Measurements from ENCODE around the gene ILK.

ILK gene

DNA sequence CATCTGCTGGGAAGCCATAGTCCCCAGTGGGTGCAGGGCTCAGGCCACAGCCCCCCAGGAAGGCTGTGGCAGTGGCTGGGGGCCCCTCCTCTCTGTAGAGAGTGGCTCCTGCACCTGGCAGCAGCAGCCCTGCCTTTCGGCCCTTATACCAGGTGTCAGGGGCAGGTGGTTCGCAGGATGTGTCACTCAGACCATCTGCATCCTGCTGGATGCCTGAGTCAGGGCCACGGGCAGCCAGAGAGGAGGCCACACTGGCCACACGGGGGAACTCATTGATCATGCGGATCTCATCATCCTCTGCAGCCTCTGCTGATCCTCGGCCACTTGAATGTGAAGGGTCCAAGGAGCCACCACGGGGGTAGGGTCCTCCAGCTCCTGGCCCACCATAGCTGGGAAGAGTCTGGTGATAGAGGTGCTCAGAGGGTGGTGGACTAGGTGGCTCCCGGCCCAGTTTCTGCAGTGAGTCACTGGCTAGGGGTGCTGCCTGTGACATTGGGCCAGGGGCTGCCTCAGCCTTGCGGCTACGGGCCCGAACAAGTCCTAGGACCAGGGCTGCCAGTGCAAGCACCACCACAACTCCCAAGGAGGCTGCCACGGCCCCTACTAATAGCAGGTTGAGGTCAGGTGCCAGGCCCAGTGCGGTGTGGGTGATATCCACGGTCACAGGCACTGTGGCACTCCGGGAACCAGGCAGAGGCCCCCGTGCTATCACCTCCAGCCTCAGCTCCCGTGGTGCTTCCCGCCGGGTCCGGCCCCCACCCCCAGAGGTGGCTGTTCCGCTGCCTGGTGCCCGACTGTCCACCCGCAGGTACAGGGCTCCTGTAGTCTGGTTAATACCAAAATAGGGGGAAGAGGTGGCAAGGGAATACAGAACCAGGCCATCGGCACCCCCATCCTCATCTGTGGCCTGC is 18.9 kb downstream of the ILK start:
- no peak for FAIRE-seq

DNA sequence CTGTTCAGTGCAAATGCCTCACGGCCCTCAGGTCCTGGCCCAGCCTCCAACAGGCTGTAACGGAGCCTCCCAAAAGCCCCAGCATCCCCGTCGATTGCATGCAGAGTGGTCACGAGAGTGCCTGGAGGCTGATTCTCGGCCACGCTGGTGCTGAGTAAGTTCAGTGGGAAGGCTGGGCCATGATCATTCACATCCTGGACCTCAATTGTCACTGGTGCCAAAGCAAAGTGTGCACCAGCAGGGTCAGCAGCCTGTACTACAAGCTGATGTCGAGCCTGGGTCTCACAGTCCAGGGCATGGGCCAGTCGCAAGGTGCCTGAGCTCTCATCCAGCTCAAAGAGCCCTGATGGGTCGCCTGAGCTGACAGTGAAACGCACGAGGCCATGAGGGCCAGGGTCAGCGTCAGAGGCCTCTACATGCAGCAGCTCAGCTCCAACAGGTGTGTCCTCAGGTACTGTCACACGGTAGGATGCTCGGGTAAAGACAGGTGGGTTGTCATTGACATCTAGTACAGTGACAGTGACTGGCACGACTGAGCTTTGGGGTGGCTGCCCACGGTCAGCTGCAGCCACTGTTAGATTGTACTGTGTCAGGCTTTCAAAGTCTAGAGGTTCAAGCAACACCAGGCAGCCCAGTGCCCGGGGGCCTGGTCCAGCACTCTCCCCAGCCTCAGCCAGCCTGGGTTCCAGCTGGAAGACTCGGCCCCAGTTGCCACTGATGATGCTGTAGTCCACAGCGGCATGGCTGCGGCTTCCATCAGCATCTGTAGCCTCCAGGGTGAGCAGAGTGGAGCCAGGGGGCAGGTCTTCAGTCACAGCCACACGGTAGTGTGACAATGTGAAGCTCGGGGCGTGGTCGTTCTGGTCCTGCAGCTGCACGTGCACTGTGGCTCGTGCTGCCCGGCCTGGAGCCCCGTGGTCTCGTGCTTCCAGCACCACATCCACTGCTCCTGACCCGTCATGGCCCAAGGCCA is 20.1 kb downstream of the ILK start:
- FAIRE-seq: no peak

DNA sequence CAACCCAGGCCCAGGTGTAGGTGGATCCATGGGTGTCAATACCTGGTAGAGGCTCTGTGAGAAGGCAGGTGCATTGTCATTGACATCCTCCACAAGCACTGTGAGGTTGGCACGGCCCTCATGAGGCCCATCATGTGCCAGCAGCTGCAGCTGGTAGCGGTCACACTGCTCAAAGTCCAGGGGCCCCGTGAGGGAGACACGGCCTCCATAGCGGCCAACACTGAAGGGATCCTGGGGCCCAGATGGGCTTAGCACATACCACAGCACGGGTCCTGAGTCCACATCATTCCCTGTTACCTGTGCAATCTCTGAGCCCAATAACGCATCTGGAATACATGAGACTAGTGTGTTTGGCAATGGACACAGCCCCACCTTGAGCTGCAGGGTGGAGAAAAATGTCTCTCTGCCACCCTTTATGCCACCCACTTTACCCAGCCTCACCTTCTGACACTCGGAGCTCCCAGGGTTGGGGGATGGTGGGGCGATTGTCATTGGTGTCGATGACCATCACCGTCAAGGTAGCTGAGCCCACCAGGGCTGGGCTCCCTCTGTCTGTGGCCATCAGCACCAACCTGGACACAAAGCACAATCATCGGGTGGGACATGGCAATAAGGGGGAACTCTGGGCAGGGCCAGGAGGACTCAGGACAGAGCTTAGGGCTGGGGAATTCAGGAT is 21.7 kb downstream of the ILK start:
- FAIRE-seq: no peak

DNA sequence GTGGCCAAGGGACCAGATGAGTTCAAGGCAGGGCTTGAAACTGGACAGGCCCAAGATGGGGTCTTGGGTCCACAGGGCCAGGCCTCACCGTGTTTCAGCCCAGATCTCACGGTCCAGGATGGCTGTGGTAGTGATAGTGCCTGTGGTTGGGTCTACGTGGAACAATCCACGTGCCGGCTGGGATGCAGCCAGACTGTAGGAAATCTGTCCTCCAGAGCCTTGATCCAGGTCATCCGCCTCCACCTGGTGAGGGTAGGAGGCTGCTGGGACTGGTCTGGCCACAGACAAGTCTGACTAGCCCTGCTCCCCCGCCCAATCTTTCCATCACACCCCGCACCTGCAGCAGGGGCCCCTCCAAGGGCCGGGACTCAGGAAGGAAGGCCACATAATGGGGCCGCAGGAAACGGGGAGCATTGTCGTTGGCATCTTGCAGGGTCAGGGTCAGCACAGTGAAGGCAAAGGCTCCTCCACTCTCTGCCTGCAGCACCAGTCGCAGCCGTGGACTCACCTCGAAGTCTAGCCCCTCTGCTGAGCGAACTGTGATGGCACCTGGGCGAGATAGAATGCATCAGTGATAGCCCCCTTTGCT is 22.4 kb downstream of the ILK start:
- no peak for FAIRE-seq

DNA sequence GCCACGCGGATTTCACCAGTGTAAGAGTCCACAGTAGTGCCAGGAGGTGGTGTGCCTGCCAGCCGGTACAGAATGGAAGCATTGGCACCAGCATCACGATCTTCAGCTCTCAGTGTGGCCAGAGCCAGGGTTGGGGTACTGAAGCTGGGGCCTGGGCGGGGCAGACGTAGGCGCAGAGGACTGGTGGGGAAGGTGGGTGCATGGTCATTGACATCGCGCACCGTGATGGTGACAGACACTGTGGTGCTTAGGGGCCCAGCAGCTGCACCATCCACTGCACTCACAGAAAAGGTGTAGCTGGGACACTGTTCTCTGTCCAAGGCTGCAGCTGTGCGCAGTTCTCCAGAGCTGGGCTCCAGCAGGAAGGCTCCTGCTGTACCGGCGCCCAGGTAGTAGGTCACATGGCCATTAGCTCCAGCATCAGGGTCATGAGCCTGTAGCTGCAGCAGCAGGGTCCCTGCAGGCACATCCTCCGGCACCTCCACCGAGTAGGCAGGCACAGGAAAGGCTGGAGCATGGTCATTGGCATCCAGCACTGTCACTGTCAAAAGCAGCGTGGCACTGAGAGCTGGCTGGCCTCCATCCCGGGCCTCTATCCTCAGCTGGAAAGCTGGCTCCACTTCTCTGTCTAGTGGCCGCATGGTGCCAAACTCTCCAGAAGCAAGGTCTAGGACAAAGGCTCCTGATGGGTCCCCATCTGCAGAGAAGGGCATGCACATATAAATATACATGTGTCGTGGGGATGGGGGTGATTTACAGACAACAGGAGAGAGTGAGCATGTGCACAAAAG is 23.6 kb downstream of the ILK start:
- FAIRE-seq: no peak

DNA sequence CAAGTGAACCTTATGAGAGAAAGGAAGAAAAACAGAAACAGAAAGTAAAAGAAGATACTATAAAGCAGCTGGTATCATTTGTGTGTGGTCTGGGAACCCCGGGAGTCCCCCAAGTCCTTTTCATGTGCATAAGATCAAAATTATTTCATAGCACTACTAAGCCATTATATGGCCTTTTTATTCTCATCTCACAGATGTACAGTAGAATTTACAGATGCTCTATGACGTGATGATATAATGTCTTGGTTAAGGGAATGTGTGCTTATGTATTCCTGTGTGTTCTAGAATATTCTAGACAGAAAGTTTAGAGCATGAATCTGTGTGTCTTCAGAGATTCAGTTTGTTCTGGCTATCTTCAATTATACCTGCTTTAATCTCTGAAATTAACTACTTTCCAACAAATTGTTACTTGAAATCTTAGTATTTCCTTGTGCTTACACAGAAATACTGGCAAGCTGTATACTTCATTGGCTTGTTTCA is 24.2 kb downstream of the ILK start:
- no peak for FAIRE-seq

DNA sequence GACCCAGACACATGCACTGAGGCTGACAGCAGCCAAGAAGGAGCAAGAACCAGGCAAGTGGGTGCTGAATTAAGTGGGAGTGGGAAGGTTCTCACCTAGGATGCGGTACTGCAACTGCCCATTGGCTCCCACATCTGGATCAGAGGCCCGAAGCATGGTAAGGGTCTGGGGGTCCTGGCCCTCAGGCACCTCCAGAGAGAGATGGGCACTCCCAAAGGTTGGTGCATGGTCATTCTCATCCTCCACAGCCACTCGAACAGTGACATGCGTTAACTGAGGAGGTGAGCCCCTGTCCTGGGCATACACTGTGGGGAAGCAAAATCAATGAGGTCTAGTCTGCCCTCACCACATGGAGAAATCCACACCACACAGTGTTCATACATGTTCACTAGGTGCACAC is 25.0 kb downstream of the ILK start:
- no peak for FAIRE-seq

DNA sequence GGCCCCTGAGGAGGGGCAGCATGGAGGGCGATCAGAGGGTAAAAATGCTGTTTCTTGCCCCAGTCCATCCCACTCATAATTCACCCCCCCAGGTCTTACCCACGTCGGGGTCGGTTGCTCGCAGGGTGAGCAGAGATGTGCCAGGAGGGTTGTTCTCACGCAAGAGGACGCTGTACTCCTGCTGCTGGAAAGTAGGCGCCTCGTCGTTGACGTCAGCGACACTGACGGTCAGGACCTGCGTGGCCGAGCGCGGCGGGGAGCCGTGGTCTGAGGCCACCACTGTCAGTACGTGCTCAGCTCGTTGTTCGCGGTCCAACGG is 26.0 kb downstream of the ILK start:
- FAIRE-seq: no peak

DNA sequence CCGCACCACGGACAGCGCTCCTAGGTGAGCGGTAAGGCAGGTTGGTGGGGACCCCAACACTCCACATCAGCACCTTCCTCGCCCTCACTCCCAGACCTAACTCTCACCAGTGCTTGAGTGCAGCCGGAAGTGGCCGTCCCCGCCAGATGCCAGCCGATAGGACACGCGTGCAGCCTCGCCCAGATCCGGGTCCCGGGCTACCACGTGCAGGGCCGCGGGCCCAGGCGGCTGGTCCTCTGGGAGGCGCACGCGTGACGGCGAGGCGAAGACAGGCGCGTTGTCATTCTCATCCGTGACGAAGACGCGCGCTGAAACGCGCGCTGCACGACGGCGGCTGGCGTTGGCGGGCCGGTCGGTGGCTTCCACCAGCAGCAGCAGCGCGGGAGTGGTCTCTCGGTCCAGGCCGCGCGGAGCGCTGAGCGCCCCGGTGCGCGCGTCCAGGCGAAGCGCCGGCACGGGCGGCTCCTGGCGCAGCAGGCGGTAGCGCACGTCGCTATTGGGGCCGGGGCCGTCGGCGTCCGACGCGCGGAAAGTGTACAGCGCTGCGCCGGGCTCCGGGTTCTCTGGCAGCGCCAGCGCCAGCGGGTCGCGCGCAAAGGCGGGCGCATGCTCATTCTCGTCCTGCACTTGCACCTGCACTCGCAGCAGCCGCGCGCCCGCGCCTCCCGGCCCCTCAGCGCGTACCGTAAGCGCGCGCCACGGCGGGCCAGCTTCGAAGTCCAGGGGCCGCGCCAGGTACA is 26.5 kb downstream of the ILK start:
- FAIRE-seq: no peak

DNA sequence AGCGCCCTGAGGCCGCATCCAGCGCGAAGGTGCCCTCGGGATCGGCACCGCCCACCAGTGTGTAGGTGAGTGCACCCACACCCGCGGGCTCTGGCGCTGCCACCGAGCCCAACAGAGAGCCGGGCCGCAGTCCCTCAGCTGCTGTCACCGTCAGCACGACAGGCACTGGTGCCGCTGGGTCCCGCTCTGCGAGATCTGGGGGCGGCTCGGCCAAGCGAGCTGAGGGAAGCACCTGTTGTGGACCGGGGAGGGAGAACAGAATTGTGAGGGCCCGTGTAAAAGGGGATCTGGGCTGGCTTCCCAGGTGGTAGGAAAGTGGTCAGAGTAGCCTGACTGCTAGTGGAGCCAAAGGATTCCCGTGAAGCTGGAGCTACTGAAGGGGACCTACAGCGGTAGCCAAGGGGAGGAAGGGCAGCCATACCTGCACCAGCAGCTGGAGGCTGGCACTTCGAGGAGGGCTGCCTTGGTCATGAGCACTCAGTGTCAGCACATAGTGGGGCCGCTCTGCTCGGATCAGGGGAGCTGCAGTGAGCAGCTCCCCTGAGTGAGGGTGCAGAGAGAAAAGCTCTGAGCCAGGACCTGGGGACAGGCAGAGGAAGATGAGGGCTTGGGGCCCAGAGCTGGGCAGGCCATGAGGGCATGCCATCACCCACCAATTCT is 27.2 kb downstream of the ILK start:
- no peak for FAIRE-seq

DNA sequence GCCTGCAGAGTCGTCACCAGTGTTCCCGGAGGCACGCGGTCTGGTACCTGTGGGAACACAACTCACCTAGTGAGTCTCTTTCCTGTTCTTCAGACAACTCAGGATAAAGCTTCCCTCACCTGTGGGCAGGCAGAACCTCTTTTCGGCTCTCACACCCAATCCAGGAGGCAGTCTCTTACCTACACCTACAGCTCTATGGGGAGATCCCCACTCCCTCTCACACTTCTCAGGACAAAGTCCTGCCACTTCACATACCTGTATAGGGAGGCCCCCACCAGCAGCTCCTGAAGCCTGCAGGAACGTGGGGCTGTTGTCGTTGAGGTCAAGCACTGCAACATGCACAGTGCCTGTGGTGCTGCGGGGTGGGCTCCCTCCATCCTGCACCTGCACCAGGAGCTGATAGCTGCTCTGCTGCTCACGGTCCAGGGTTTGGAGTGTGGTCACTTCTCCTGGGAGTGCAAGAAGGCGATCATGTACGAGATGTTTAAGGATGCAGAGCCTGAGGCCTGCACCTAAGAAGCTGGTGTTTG is 27.9 kb downstream of the ILK start:
- no peak for FAIRE-seq

DNA sequence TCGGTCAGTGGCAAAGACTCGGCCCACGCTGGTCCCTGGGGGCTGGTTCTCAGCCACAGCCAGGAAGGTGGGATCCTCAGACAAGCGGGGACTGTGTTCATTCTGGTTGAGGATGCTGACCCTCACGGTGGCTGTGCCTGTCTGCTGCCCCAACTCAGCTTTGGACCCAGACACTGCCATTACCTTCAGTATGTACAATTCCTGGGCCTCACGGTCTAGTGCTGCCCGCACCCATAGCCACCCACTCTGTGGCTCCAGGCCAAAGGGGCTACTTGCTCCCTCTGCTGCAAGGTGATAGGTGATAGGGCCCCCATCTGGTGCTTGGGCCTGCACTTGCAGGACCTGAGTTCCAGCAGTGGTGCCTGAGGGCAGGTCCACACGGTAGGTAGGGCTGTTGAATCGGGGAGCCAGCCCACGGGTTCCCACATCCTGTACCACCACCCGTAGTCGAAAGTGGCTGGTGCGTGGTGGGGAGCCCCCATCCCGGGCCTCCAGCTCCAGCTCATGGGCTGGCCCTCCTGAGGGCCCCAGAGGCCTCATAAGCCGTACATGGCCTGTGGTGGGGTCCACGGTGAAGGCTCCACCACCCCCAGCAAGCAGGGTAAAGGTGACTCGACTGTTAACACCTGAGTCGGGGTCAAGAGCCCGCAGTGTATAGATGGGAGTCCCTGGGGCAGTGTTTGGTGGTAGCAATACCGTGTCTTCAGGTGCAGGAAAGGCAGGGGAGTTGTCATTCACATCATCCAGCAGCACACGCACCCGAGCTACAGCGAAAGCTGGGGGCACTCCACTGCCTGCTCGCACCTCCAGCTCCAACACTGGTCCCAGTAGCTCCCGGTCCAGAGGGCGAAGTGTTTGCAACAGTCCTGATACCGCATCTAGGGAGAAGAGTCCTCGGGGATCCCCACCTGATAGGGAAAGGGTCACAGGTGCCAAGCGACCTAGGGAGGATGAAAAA is 28.8 kb downstream of the ILK start:
- no peak for FAIRE-seq

DNA sequence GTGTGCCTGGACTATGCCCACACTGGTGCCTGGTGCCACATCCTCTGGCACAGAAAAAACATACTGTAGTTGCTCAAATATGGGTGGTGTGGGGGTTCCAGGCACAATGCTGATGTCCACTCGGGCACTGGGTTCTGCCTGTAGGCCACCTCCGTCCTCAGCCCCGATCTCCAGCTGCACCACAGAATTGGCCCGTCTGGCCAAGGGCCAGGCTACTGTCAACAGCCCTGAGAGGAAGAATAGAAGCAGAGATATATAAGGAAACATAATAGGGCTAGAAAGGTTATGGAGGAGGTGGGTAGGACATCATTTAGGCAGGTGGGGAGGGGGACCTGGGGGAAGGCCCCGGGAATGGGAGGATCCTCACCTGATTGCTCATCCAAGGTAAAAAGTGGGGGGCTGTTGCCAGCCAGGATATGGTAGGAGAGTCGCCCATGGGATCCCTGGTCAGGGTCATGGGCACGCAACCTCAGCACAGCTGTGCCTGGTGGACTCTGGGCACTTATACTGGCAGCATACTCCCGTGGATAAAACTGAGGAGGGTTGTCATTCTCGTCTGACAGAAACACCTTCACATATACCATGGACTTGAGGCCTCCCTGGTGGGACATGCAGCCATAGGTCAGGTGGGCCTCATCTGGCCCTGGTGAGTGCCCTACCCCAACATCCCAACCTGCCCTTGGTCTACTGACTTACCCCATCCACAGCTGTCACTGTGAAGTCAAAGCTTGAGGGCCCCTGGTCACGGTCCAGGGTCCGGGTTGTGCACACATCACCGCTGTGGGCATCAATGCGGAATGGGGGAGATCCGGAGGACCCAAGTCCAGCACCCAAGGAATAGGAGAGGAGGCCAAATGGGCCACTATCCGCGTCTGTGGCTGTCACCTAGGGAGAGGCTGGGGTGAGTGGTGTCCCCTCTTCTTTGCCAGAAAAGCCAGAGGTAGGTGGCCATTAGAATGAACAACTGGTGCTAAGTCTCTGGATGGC is 30.1 kb downstream of the ILK start:
- no peak for FAIRE-seq

DNA sequence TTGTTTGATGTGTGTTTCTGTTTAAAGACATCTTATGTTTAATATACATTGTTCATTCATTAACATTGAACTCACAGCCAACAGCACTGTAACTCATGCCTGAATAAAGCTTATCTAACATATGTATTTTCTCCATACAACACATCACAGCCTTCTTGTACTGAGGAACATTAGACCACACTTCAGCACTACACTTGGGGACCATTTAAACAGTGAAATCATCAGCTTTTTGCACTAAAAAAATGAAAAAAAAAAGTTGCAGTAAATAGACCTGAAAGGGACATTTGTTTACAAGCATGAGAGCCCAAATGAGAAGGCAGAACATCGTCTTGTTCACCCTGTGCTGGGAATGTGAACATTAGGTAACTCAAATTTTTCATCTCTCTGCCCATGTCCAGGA is 31.0 kb downstream of the ILK start:
- FAIRE-seq: no peak

DNA sequence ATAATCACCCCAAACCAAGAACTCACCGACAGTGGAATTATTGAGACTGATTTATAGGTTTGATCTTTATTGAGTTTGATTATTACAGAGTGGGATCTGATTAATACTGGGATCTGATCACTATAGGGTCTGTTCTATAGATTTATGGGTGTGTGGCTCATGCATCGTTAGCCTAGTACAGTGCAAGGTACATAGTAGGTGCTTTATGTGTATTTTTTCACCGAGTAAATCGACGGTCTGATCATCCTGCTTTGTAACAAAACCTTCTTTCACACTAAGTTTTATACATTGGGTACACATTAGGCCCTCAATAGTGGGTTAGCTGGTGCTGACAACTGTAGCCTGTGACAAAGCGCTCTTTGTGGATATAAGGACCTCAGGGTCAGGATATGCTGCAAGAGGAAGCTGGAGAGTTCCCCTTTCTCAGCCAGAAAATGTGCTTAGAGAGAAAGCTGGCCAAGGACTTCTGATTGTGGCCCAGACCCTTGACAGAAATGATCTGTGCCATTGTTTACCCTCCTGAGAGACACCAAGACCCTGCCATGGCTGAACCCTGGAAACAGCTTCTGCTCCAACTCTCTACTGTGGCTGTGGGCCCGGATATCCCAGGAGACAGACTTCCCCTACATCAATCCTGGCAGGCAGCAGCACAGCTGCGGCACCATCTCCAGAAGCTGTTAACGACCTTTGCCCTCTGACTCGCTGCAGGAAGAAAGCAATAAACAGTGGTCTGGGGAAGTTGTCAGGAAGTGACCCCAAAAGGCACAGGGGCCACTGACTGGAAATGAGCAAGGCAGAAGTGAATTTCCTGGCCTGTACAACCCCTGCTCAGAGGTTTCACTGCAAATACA is 31.7 kb downstream of the ILK start:
- FAIRE-seq: no peak

DNA sequence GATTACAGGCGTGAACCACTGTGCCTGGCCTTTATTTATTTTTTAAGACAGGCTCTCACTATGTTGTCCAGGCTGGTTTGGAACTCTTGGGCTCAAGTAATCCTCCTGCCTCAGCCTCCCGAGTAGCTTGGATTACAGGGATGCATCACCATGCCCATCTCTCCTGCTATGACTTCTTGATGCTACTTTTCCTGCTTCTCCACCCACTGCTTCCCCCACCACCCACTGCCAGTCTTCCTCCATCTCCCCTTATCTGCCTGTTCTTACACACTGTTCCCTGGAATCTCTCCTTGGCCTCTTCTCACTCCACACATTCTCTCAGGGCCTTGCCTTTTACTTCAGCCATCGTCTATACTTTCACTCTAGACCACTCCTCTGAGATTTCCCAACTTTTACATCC is 32.9 kb downstream of the ILK start:
- no peak for FAIRE-seq

DNA sequence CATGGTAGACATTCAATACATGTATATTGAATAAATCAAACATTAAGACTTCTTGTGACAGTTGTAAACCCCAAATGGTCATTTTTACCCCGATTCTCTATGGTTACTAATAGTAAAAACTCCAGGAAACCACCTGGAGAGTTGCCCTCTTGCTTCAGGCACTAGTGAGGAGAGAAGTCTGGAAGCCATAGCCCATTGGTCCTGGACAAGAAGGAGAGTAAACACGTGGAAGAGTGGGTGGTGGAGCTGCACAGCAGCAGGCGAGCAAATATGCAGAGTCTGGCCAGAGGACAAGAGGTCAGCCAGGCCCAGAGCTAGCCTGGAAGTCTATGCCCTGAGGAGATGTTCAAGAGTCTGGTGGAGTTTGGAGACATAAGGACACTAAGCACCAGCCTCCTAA is 34.3 kb downstream of the ILK start:
- FAIRE-seq: no peak
